WTC11 (cell line): ENCODE measurements around the gene DOCK8.

Experiments used
- ATF1 ChIP-seq: sonication (generic); formaldehyde crosslinking; IDR thresholded peaks from 2 replicates; pipeline ENCODE4 v1.8.1; 2023; ENCODE audit warnings: mild to moderate bottlenecking, moderate library complexity, missing genetic modification reagents
- CTCF ChIP-seq: fragments of 200-600 bp; IDR thresholded peaks from 2 replicates; pipeline ENCODE4 v1.8.0; 2022; ENCODE audit warnings: antibody characterized with exemption
- ESRRA ChIP-seq: sonication (generic); formaldehyde crosslinking; IDR thresholded peaks from 2 replicates; pipeline ENCODE4 v1.8.1; 2022; ENCODE audit warnings: mild to moderate bottlenecking, missing genetic modification reagents, borderline replicate concordance
- FOXJ3 ChIP-seq: sonication (generic); formaldehyde crosslinking; IDR thresholded peaks from 2 replicates; pipeline ENCODE4 v1.9.0; 2021; ENCODE audit warnings: missing genetic modification reagents, mild to moderate bottlenecking, borderline replicate concordance
- MAX ChIP-seq: sonication (generic); formaldehyde crosslinking; IDR thresholded peaks from 2 replicates; pipeline ENCODE4 v1.8.0; 2022; ENCODE audit warnings: mild to moderate bottlenecking, missing genetic modification reagents
- NFE2L1 ChIP-seq: sonication (generic); formaldehyde crosslinking; IDR thresholded peaks from 2 replicates; pipeline ENCODE4 v1.8.1; 2023; ENCODE audit warnings: missing genetic modification reagents
- NFYB ChIP-seq: sonication (generic); formaldehyde crosslinking; conservative IDR thresholded peaks from 2 replicates; pipeline ENCODE4 v1.8.0; 2022; ENCODE audit warnings: low read depth, missing genetic modification reagents
- ZNF425 ChIP-seq: fragments of 250-450 bp; sonication (Bioruptor Pico); conservative IDR thresholded peaks from 2 replicates; pipeline ENCODE4 v1.9.0; 2021; ENCODE audit warnings: mild to moderate bottlenecking

DNA sequence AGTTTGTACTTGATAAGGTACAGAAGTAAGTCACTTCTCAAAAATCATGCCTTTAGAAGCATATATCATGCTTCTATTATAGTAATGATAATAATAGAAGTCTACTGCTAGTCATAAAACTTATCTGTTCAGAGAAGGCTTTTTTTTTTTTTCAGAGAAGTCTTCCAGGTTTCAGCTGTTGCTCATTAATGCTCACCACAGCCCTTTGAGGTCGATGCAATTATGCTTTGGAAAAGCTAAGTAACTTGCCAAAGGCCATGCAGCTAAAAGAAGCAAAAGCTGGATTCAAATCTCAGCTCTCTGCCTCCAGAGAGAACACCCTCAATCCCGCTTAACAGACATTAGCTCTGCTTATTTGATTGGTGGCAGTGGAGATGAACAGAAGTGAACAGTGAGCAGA is 150.8 kb downstream of the DOCK8 start:
- TF ChIP-seq ATF1 (CRISPR knock-in tag) (no peak), NFE2L1 (no peak), ESRRA (no peak), FOXJ3 (no peak), CTCF (no peak), MAX (CRISPR knock-in tag) (no peak), NFYB (CRISPR knock-in tag) (no peak), ZNF425 (CRISPR knock-in tag) (no peak)
